ENCODE measurements around the gene SDK1.
A peak's percentile ranks its signal among the peaks of the same experiment; 100 is the strongest.

Gene SDK1

DNA sequence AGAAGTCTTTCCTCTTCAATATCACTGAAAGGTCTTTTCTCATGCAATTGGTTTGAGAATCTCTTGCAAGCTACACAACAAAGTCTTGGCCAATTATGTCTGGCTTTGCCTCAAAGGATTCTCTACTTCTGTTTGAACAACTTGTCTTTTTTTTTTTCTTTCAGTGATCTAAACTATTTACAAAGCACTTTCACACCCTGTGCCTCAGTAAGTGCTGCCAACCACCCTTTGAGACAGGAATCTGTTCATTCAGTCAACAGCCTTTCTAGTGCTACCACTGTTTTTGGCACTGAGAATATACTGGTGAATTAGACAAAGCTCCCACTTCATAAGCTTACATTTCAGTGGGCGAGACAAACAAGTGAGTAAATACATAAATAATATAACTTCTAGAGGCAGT, 26.9 kb upstream of the SDK1 start:
- Mint-ChIP-seq H3K27me3 (peaks cover 8% of the 10 kb centered on the region), H3K9me3 (peaks cover 5% of the 10 kb centered on the region), H3K4me3 (no peak overlapping the region), H3K27ac (ENCODE audit: low read depth) (no peak overlapping the region), H3K36me3 (ENCODE audit: insufficient read depth) (no peaks in the 10 kb centered on the region), H3K4me1 (no peaks in the 10 kb centered on the region)
- ATAC-seq (replicated peaks; ENCODE audit: extremely low read depth, poor library complexity, severe bottlenecking): no peak
- DNase-seq (ENCODE audit: low spot score in 2 of 2): no peak

DNA sequence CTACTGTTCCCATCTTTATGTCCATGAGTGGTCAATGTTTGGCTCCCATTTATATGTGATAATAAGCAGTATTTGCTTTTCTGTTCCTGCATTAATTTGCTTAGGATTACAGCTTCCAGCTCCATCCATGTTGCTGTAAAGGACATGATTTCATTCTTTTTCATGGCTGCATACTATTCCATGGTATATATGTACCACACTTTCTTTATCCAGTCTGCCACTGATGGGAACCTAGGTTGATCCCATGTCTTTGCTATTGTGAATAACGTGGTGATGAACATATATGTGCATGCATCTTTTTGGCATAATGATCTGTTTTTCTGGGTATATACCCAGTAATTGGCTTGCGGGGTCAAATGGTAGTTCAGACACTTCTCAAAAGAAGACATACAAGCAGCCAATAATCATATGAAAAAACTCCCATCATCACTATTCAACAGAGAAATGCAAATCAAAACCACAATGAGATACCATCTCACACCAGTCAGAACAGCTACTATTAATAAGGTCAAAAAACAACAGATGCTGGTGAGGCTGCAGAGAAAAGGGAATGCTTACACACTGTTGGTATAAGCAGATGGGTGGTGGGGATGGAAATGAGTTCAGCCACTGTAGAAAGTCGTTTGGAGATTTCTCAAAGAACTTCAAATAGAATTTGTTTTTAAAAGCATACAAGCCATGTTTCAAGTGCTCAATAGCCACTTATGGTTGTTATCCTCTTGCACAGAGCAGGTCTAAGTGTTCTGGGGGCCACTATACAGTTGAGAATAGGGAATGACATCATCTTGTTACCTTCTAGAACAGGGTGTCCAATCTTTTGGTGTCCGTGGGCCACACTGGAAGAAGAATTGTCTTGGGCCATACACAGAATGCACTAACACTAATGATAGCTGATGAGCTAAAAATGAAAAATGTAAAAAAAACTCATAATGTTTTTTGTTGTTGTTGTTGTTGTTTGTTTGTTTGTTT, 23.2 kb upstream of the SDK1 start:
- H3K27ac Mint-ChIP-seq (ENCODE audit: low read depth): no peak overlapping the region
- H3K27me3 Mint-ChIP-seq: peaks cover 23% of the 10 kb centered on the region
- peaks cover 2% of the 10 kb centered on the region for H3K36me3 Mint-ChIP-seq (ENCODE audit: insufficient read depth)
- DNase-seq (ENCODE audit: low spot score in 2 of 2) (no peak), ATAC-seq (replicated peaks; ENCODE audit: extremely low read depth, poor library complexity, severe bottlenecking) (no peak)
- H3K4me3 Mint-ChIP-seq: no peak overlapping the region
- no peaks in the 10 kb centered on the region for H3K4me1 Mint-ChIP-seq
- H3K9me3 Mint-ChIP-seq: peaks cover 5% of the 10 kb centered on the region

DNA sequence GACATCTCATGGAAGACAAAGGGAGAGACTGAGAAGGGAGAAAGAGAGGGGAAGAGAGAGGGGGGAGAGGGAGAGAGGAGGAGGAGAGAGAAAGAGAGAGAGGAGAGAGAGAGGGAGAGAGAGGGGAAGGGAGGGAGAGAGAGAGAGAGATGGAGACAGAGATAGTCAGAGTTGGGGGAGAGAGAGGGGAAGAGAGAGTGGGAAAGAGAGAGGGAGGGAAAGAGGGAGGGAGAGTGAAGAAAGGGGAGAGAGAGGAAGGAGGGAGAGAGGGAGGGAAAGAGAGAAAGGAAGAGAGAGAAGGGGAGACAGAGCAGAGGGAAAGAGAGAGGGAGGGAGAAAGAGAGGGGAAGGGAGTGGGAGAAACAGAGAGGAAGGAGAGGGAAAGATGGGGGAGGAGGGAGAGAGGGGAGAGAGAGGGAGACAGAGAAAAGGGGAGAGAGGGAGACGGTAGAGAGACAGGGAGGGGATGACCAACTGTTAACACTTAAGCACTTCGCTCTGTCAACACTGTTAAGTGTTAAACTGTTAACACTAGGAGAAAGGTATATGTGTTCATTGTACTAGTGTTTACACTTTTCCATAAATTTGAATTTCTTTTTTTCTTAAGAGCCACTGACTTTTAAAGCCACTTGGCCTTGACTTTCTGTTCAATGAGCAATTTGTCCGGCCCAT, 21.8 kb upstream of the SDK1 start:
- no peak overlapping the region for H3K4me3 Mint-ChIP-seq
- peaks cover 5% of the 10 kb centered on the region for H3K9me3 Mint-ChIP-seq
- no peaks in the 10 kb centered on the region for H3K4me1 Mint-ChIP-seq
- peak overlapping the region; percentile 42 for H3K27ac Mint-ChIP-seq (ENCODE audit: low read depth)
- H3K36me3 Mint-ChIP-seq (ENCODE audit: insufficient read depth): peaks cover 2% of the 10 kb centered on the region
- DNase-seq (ENCODE audit: low spot score in 2 of 2) (no peak), ATAC-seq (replicated peaks; ENCODE audit: extremely low read depth, poor library complexity, severe bottlenecking) (no peak)
- H3K27me3 Mint-ChIP-seq: peaks cover 23% of the 10 kb centered on the region

DNA sequence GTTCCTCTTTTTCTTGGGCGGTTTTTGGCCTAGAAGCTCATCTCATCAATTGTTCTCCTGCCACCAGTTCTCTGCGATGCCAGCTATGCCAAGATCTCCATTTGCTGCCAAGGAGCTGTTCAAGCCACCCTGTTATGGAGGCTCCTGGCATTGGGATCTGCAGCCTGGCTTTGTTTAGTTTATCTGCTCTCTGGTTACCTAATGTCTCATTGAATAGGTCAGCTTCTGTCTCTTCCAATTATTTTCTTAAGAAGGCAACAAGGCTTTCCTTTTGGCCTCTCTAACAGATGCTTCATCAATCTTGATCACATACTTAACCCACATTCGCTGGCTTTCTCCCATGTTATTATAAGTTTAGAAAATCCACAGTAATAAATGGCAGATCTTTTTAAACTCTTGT, 20.6 kb upstream of the SDK1 start:
- H3K27me3 Mint-ChIP-seq: peaks cover 24% of the 10 kb centered on the region
- no peak for DNase-seq (ENCODE audit: low spot score in 2 of 2)
- no peaks in the 10 kb centered on the region for H3K4me1 Mint-ChIP-seq
- no peak overlapping the region for H3K27ac Mint-ChIP-seq (ENCODE audit: low read depth)
- peaks cover 2% of the 10 kb centered on the region for H3K36me3 Mint-ChIP-seq (ENCODE audit: insufficient read depth)
- H3K9me3 Mint-ChIP-seq: peaks cover 5% of the 10 kb centered on the region
- ATAC-seq (replicated peaks; ENCODE audit: extremely low read depth, poor library complexity, severe bottlenecking): no peak
- no peak overlapping the region for H3K4me3 Mint-ChIP-seq

DNA sequence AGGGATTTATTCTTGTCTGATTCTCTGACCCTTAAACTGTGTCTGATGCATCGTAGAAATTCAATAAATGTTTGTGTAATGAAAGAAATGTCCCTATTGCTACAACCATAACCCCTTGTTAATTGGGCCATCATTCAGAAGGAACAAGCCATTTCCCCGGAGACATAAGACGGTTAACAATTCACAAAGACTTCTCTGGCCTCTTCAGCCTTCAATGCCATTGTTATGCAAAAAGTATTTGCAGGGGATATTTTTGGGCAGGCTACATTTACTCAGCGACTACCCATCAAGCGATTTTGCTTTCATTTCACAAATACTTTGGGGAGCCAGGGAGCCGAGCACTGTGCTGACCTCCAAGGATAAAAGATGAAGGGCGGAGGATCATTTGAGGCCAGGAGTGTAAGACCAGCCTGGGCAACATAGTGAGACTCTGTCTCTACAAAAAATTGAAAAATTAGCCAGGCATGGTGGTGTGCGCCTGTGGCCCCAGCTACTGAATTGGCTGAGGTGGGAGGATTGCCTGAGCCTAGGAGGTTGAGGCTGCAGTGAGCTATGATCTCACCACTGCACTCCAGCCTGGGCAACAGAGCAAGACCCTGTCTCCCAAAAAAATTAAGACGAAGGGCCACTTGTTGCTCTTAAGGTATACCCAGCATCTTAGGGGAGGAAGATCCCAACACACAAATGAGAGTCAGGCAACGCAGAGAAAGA, 20.0 kb upstream of the SDK1 start:
- no peak overlapping the region for H3K4me3 Mint-ChIP-seq
- peaks cover 31% of the 10 kb centered on the region for H3K27me3 Mint-ChIP-seq
- DNase-seq (ENCODE audit: low spot score in 2 of 2): no peak
- ATAC-seq (replicated peaks; ENCODE audit: extremely low read depth, poor library complexity, severe bottlenecking): no peak
- peaks cover 2% of the 10 kb centered on the region for H3K36me3 Mint-ChIP-seq (ENCODE audit: insufficient read depth)
- peak overlapping the region; percentile 46 for H3K27ac Mint-ChIP-seq (ENCODE audit: low read depth)
- H3K4me1 Mint-ChIP-seq: no peaks in the 10 kb centered on the region
- H3K9me3 Mint-ChIP-seq: peaks cover 5% of the 10 kb centered on the region

DNA sequence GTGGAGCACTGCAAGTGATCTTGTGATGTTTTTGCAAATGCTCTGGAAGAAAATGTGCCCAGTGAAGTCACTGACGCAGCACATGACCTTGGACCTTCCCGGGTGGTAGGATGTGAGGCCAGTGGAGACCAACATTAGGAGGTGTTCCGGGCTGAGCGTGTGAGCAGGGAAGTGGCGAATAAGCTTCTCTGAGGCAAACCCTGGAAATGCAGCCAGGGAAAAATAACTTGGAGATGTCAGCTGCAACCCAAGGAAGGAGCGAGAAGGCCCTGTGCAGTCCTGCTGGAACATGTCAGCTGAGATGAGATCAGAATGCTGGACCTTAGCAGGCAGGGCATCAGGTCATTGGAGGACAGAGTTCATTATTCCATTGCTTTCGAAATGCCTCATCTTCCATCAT, 18.6 kb upstream of the SDK1 start:
- no peaks in the 10 kb centered on the region for H3K4me1 Mint-ChIP-seq
- peaks cover 32% of the 10 kb centered on the region for H3K27me3 Mint-ChIP-seq
- H3K9me3 Mint-ChIP-seq: peaks cover 3% of the 10 kb centered on the region
- H3K36me3 Mint-ChIP-seq (ENCODE audit: insufficient read depth): peaks cover 2% of the 10 kb centered on the region
- no peak for DNase-seq (ENCODE audit: low spot score in 2 of 2)
- H3K27ac Mint-ChIP-seq (ENCODE audit: low read depth): no peak overlapping the region
- no peak overlapping the region for H3K4me3 Mint-ChIP-seq
- ATAC-seq (replicated peaks; ENCODE audit: extremely low read depth, poor library complexity, severe bottlenecking): no peak

DNA sequence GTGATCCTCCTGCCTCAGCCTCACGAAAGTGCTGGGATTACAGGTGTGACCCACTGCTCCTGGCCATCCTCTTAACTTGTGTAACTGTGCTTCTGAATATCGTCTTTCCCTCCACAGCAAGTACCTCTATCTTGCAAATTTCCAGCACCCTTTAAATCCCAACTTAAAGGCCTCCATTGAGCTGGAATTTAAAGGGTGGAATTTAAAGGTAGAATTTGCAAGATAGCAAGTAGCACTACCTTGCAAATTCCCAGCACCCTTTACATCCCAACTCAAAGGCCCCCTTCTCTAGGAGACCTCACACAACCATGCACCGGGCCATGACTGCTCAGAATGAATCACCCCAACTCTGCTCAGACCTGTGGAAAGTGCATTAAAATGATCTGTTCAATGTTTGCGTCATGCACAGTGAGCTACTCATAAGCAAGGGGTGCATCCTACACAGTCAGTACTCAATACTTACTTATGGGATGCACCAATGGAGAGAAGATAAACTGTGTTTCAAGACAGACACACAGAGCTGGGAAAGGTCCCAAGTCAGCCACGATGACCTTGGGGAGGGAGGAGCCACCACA, 17.8 kb upstream of the SDK1 start:
- no peak overlapping the region for H3K4me3 Mint-ChIP-seq
- peaks cover 32% of the 10 kb centered on the region for H3K27me3 Mint-ChIP-seq
- H3K4me1 Mint-ChIP-seq: no peaks in the 10 kb centered on the region
- H3K9me3 Mint-ChIP-seq: no peaks in the 10 kb centered on the region
- H3K36me3 Mint-ChIP-seq (ENCODE audit: insufficient read depth): peaks cover 2% of the 10 kb centered on the region
- H3K27ac Mint-ChIP-seq (ENCODE audit: low read depth): no peak overlapping the region
- DNase-seq (ENCODE audit: low spot score in 2 of 2) (no peak), ATAC-seq (replicated peaks; ENCODE audit: extremely low read depth, poor library complexity, severe bottlenecking) (no peak)

DNA sequence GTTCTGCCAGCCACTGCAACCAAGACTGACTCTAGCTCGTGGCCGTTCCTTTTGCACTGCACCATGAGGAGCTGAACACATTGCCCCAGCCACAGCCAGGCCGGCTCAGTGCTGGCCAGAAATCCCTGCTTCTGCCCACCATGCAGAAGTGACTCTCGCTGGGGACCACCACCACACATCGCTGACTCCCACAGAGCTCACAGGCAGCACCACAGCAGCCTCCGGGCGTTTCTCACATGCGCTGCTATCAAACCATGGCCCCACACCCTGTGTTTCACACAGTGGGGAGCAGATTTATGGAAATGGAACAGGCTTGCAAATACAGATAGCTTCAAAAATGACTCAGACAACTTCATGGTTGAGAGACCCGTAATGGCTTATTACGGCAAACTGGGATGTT, 15.4 kb upstream of the SDK1 start:
- H3K4me3 Mint-ChIP-seq: no peak overlapping the region
- ATAC-seq (replicated peaks; ENCODE audit: extremely low read depth, poor library complexity, severe bottlenecking): no peak

DNA sequence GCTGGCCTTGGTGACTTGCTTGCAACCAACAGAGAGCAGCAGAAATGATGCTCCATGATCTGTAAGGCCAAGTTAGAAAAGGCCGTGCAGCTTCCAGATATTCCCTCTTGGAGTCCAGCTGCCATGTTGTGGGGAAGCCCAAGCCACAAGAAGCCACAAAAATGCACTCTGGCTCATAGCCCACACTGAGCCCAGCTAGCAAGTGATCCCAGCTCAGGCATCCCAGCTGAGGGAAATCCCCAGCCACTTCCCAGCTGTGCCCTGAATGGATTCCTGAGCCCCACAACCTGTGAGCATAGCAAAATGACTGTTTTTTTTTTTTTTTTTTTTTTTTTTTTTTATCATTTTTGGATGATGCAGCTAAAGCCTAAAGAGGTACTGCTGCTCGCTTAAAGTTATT, 11.1 kb upstream of the SDK1 start:
- ATAC-seq (replicated peaks; ENCODE audit: extremely low read depth, poor library complexity, severe bottlenecking): no peak
- Mint-ChIP-seq H3K4me1 (no peaks in the 10 kb centered on the region), H3K27me3 (peaks cover 52% of the 10 kb centered on the region), H3K27ac (ENCODE audit: low read depth) (no peak overlapping the region), H3K4me3 (no peak overlapping the region), H3K9me3 (no peaks in the 10 kb centered on the region), H3K36me3 (ENCODE audit: insufficient read depth) (no peaks in the 10 kb centered on the region)
- DNase-seq (ENCODE audit: low spot score in 2 of 2): no peak

More for the DNA sequence above, 15.4 kb upstream of the SDK1 start:
- no peaks in the 10 kb centered on the region for H3K4me1 Mint-ChIP-seq
- no peak for DNase-seq (ENCODE audit: low spot score in 2 of 2)
- H3K9me3 Mint-ChIP-seq: no peaks in the 10 kb centered on the region
- no peak overlapping the region for H3K27ac Mint-ChIP-seq (ENCODE audit: low read depth)
- H3K36me3 Mint-ChIP-seq (ENCODE audit: insufficient read depth): no peaks in the 10 kb centered on the region
- peaks cover 14% of the 10 kb centered on the region for H3K27me3 Mint-ChIP-seq

DNA sequence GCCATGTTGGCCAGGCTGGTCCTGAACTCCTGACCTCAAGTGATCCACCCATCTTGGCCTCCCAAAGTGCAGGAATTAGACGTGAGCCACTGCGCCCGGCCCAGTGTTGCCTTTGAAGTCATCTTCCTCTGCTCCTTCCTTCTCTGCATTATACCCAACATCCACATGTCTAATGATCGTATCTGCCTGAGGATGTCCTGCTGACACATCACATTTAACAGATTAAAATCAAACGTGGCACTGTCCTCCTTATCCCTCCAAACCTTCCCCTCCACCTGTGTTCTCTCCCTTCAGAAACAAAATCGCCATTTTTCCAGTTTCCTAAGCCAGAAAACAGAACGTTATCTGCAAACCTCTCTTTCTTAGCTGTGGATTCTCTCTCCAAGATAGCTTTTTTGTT, 8.4 kb upstream of the SDK1 start:
- no peaks in the 10 kb centered on the region for H3K4me1 Mint-ChIP-seq
- peaks cover 70% of the 10 kb centered on the region for H3K27me3 Mint-ChIP-seq
- no peak overlapping the region for H3K4me3 Mint-ChIP-seq
- DNase-seq (ENCODE audit: low spot score in 2 of 2) (no peak), ATAC-seq (replicated peaks; ENCODE audit: extremely low read depth, poor library complexity, severe bottlenecking) (no peak)
- no peak overlapping the region for H3K27ac Mint-ChIP-seq (ENCODE audit: low read depth)
- no peaks in the 10 kb centered on the region for H3K36me3 Mint-ChIP-seq (ENCODE audit: insufficient read depth)
- H3K9me3 Mint-ChIP-seq: no peaks in the 10 kb centered on the region

DNA sequence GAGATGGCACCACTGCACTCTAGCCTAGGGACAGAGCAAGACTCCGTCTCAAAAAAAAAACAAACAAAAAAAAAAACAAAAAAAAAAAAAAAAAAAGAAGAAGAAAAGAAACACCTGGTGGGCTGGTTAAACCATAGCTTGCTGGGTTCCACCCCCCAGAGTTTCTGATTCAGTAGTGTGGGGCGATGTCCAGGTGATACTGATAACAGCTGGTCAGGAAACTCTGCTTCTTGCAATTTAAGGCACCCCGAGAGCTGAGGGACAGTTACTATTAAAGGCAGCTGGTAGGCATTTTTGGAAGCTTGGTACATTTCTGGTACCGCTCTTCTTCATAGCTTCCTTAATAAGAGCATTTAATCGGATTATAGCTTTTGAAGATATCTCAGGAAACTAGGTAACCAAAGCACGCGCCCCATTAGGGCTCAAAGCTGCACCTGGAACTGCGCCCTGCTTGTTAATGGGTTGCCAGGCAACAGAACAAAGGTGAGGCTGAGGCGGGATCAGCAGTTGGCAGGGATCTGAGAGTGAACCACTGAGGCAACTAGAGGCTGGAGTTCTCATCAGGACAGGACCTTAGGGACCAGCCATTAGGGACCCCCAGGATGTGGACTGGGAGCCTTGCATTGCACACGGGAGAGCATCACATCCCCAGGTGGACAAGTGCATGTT, 6.5 kb upstream of the SDK1 start:
- H3K4me1 Mint-ChIP-seq: peaks cover under 1% of the 10 kb centered on the region
- H3K4me3 Mint-ChIP-seq: no peak overlapping the region
- ATAC-seq (replicated peaks; ENCODE audit: extremely low read depth, poor library complexity, severe bottlenecking) (no peak), DNase-seq (ENCODE audit: low spot score in 2 of 2) (no peak)
- H3K27me3 Mint-ChIP-seq: peaks cover 86% of the 10 kb centered on the region
- no peaks in the 10 kb centered on the region for H3K9me3 Mint-ChIP-seq
- no peaks in the 10 kb centered on the region for H3K36me3 Mint-ChIP-seq (ENCODE audit: insufficient read depth)
- H3K27ac Mint-ChIP-seq (ENCODE audit: low read depth): no peak overlapping the region

Measured in central memory CD8-positive, alpha-beta T cell (primary cell).